Panc1 (cell line): Measurements from ENCODE around the gene MACO1. TPM values are rescaled to one million over a fixed set of nuclear protein-coding genes. Genes with fewer than 3 reads are reported as not detected.
"Not testable (repeated sequence)": the region's sequence is repeated elsewhere in the genome, so short reads cannot be mapped to it uniquely, and the experiment has no call there.

ENCODE experiments used
- ATAC-seq: fragments of 200-7000 bp; cut with Tn5 transposase; 2 replicates; pipeline ENCODE4 v1.9.1; 2020; ENCODE audit warnings: mild to moderate bottlenecking, moderate library complexity
- Bru-seq: library from RNA; stranded (reverse); fragments of 400-500 nt; gene quantifications from one replicate; lab custom pipeline; 2021; lab: Mats Ljungman, UMichigan
- BruChase-seq, 2 experiments: library from RNA; stranded (reverse); fragments of 400-500 nt; gene quantifications; one replicate each; lab custom pipeline; 2021; lab: Mats Ljungman, UMichigan
- BruUV-seq: library from RNA; stranded (reverse); fragments of 400-500 nt; replicated peaks from 2 replicates; lab custom pipeline; 2021; lab: Mats Ljungman, UMichigan
- CTCF ChIA-PET: fragments of 300-600 bp; sonication (Branson Sonifier 250); formaldehyde crosslinking; loops from one replicate; lab custom pipeline; 2022; ENCODE audit warnings: antibody characterized with exemption; lab: Charles Lee
- POLR2A ChIA-PET: fragments of 300-600 bp; sonication (Branson Sonifier 250); formaldehyde crosslinking; loops from one replicate; lab custom pipeline; 2022; ENCODE audit warnings: antibody characterized with exemption; lab: Charles Lee
- DNase-seq: peaks from one replicate; pipeline ENCODE4 v3.0.0-alpha.2; 2010; ENCODE audit warnings: low read depth, low spot score
- H3K27ac ChIP-seq: 2 replicates; pipeline ENCODE4 v1.5.1; 2011; ENCODE audit warnings: mild to moderate bottlenecking, low read length, inconsistent platforms
- H3K27me3 ChIP-seq: fragments of 200-500 bp; sonication (Bioruptor generic); 2 replicates; pipeline ENCODE4 v1.6.0; 2014; ENCODE audit warnings: low read length, inconsistent platforms; ENCODE audit not compliant: control insufficient read depth, insufficient read depth
- H3K36me3 ChIP-seq: fragments of 200-500 bp; sonication (Bioruptor generic); 2 replicates; pipeline ENCODE4 v1.5.1; 2014; ENCODE audit warnings: inconsistent platforms, mild to moderate bottlenecking, low read length, moderate library complexity; ENCODE audit not compliant: control insufficient read depth, insufficient read depth
- H3K4me1 ChIP-seq: 2 replicates; pipeline ENCODE4 v1.5.1; 2011; ENCODE audit warnings: inconsistent platforms, mild to moderate bottlenecking, low read length, moderate library complexity; ENCODE audit not compliant: control insufficient read depth, insufficient read depth
- H3K4me3 ChIP-seq, 2 experiments: 2 replicates each; pipeline ENCODE4 v1.5.1; 2011 to 2012; ENCODE audit warnings: low read depth in 2 of 2, low read length in 2 of 2, mild to moderate bottlenecking in 2 of 2, inconsistent platforms in 1 of 2, moderate library complexity in 1 of 2
- H3K9me3 ChIP-seq: fragments of 200-500 bp; sonication (Bioruptor generic); 2 replicates; pipeline ENCODE4 v1.5.1; 2014; ENCODE audit warnings: low read depth, mild to moderate bottlenecking, inconsistent platforms, low read length, moderate library complexity; ENCODE audit not compliant: control insufficient read depth, insufficient read depth
- CTCF ChIP-seq: fragments of 450-650 bp; IDR thresholded peaks from 2 replicates; pipeline ENCODE4 v1.5.1; 2017; ENCODE audit warnings: mild to moderate bottlenecking
- POLR2AphosphoS5 ChIP-seq: IDR thresholded peaks from 2 replicates; pipeline ENCODE4 v1.6.1; 2012; ENCODE audit warnings: mild to moderate bottlenecking, low read depth, low read length, moderate library complexity
- REST ChIP-seq, 2 experiments: IDR thresholded peaks; 2 replicates each; pipeline ENCODE4 v1.6.1; 2011 to 2012; ENCODE audit warnings: low read depth in 2 of 2, control low read depth in 1 of 2, low read length in 1 of 2, mild to moderate bottlenecking in 1 of 2, moderate library complexity in 1 of 2; ENCODE audit not compliant: insufficient read depth in 1 of 2
- SIN3A ChIP-seq: IDR thresholded peaks from 2 replicates; pipeline ENCODE4 v1.6.1; 2012; ENCODE audit warnings: low read depth, mild to moderate bottlenecking, low read length, moderate library complexity, borderline replicate concordance; ENCODE audit not compliant: insufficient read depth
- TCF7L2 ChIP-seq: IDR thresholded peaks from 2 replicates; pipeline ENCODE4 v1.6.1; 2011; ENCODE audit warnings: mild to moderate bottlenecking, low read depth, low read length, inconsistent platforms
- in situ Hi-C: cut with HindIII; loops from 2 replicates; pipeline ENCODE4 v1.10.0; 2016; ENCODE audit warnings: low sequenced_read_pairs, low pct_unique_long_range_greater_than_20kb
- intact Hi-C: fragments of 100-400 bp; cut with micrococcal nuclease; formaldehyde crosslinking; loops from one replicate; pipeline ENCODE4 v1.10.0; 2022; ENCODE audit not compliant: unreplicated experiment
- long read RNA-seq: library from polyadenylated mRNA; unstranded; transcript quantifications from one replicate; pipeline ENCODE4 v2.0.0, GENCODE V29; 2021; ENCODE audit not compliant: unreplicated experiment
- polyA plus RNA-seq: library from polyadenylated mRNA; unstranded; fragments of >200 nt; gene quantifications from one replicate; pipeline ENCODE4 v1.2.1, GENCODE V29; 2012; ENCODE audit warnings: missing spikeins; ENCODE audit not compliant: insufficient read length
- total RNA-seq: library from RNA; stranded (reverse); gene quantifications from one replicate; pipeline ENCODE4 v1.2.1, GENCODE V29; 2021; ENCODE audit not compliant: unreplicated experiment

MACO1 gene
- 16.5 TPM for total RNA-seq
- 13.2 TPM for polyA plus RNA-seq
- percentile 71 among the genes with signal in this experiment for Bru-seq, nascent RNA
- BruChase-seq, experiment 1, labeled RNA remaining after a 2-hour chase = percentile 59 among the genes with signal in this experiment
- percentile 71 among the genes with signal in this experiment for BruChase-seq, experiment 2, labeled RNA remaining after a 6-hour chase
- long read RNA-seq, partial matches to known transcripts = 3 of 11 reads
- long read RNA-seq, other reads (novel, unspliced or antisense) = 4 of 11 reads

- Histone ChIP-seq H3K4me1 (peaks cover 26% of the 10 kb centered on the region), H3K9me3 (no peaks in the 10 kb centered on the region), H3K36me3 (no peaks in the 10 kb centered on the region; the same call in 1 of the 2 replicates), H3K27ac (peak within 1 kb of the TSS; percentile 87), H3K4me3 (peak within 1 kb of the TSS; percentile 73 to 98), H3K27me3 (no peaks in the 10 kb centered on the region)
- intact Hi-C loops = no loop called here
- ChIA-PET POLR2A (interaction anchor here (0.6 kb wide), 2 partner anchors 184 to 1330 kb away, joined by 3 to 4 read pairs; no protein-coding TSS in a partner anchor), CTCF (no interaction called here)
- in situ Hi-C loops = no loop called here
- DNase-seq (peak; percentile 92), ATAC-seq (peak; percentile 96)
- TF ChIP-seq CTCF (no peak), TCF7L2 (no peak), REST (IDR thresholded peaks at IDR 0.05; ENCODE audit: insufficient read depth in 1 of 2, low read depth in 2 of 2, low read length in 1 of 2) (no peak), POLR2AphosphoS5 (peak; percentile 52; the same call in 1 of the 2 replicates), SIN3A (0 out of 2 replicates have a peak, but pooled peaks have one; percentile 92)
- BruUV-seq = no TSS peak
Measured at GRCh38 chr1:25430073-25430966, at the start of gene MACO1. MACO1 (plus strand) TSS chr1:25430897; CDS start chr1:25431099, 202 bp downstream.

- intact Hi-C loops, H3K27me3 ChIP-seq, POLR2A ChIA-PET, H3K27ac ChIP-seq, H3K9me3 ChIP-seq, H3K36me3 ChIP-seq, ATAC-seq, H3K4me1 ChIP-seq, CTCF ChIA-PET, BruUV-seq, H3K4me3 ChIP-seq, DNase-seq, in situ Hi-C loops: not testable (repeated sequence)
Measured at GRCh38 chr1:25382543-25382942, 48.2 kb upstream of the MACO1 start.

GRCh38 chr1:25383090-25383489 is 47.6 kb upstream of the MACO1 start:
- H3K27me3 ChIP-seq, CTCF ChIA-PET, H3K9me3 ChIP-seq, H3K27ac ChIP-seq, intact Hi-C loops, POLR2A ChIA-PET, ATAC-seq, BruUV-seq, H3K36me3 ChIP-seq, in situ Hi-C loops, H3K4me3 ChIP-seq, H3K4me1 ChIP-seq, DNase-seq: not testable (repeated sequence)

GRCh38 chr1:25383875-25384274 is 46.8 kb upstream of the MACO1 start:
- POLR2A ChIA-PET, H3K27me3 ChIP-seq, intact Hi-C loops, H3K27ac ChIP-seq, H3K36me3 ChIP-seq, H3K9me3 ChIP-seq, ATAC-seq, DNase-seq, CTCF ChIA-PET, H3K4me3 ChIP-seq, BruUV-seq, in situ Hi-C loops, H3K4me1 ChIP-seq: not testable (repeated sequence)
